Measurements from ENCODE around the gene SAXO2.
"Not testable (repeated sequence)": the region's sequence is repeated elsewhere in the genome, so short reads cannot be mapped to it uniquely, and the experiment has no call there.

Gene SAXO2

DNA sequence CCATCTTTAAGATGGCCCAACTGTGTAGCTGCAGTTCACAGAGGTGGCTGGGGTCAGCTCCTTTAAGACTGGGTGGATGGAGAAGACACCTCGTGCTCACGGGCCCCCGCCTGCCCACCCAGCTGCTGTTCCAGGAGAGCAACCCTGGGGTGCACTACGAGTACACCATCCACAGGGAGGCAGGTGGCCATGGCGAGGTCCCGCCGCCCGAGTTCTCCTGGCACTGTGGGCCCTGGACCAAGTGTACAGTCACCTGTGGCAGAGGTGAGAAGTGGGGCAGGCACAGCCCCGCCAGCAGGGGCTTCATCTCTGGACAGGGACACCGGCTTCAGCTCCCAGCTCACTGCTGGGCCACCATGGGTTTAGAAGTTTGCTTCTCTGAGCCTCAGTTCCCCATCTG, 59.9 kb downstream of the SAXO2 start:
- not testable (repeated sequence) for DNase-seq (ENCODE audit: low spot score)

- not testable (repeated sequence) for DNase-seq (ENCODE audit: low spot score)
Observed at GRCh38 chr15:82324831-82325230, 62.2 kb downstream of the SAXO2 start.

DNA sequence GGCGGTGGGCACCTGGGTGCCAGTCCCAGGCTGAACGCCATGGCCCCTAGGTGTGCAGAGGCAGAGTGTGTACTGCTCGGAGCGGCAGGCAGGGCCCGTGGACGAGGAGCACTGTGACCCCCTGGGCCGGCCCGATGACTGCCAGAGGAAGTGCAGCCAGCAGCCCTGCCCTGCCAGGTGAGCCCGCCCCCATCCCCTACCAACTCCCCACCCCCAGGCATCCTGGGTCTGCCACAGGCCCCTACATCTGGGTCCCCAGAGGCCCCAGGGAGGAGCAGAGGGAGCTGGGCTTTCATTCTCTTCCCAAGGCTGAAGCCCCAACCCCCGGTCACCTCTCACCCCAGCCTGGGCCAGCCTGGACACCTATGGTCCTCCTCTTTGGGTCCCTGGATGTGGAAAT, 63.0 kb downstream of the SAXO2 start:
- not testable (repeated sequence) for DNase-seq (ENCODE audit: low spot score)

GRCh38 chr15:82326896-82327295, 64.3 kb downstream of the SAXO2 start:
- not testable (repeated sequence) for DNase-seq (ENCODE audit: low spot score)

DNA sequence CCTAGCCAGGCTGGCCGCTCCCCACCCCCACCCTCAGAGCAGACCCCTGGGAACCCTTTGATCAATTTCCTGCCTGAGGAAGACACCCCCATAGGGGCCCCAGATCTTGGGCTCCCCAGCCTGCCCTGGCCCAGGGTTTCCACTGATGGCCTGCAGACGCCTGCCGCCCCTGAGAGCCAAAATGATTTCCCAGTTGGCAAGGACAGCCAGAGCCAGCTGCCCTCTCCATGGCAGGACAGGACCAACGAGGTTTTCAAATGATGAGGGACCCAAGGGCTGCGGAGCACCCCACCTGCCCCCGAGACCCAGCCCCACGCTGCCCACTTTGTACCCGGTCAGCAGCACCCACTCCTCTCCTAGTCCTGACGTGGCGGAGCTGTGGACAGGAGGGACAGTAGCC, 64.8 kb downstream of the SAXO2 start:
- not testable (repeated sequence) for DNase-seq (ENCODE audit: low spot score)

GRCh38 chr15:82329039-82329438, 66.4 kb downstream of the SAXO2 start:
- DNase-seq (ENCODE audit: low spot score): not testable (repeated sequence)

DNA sequence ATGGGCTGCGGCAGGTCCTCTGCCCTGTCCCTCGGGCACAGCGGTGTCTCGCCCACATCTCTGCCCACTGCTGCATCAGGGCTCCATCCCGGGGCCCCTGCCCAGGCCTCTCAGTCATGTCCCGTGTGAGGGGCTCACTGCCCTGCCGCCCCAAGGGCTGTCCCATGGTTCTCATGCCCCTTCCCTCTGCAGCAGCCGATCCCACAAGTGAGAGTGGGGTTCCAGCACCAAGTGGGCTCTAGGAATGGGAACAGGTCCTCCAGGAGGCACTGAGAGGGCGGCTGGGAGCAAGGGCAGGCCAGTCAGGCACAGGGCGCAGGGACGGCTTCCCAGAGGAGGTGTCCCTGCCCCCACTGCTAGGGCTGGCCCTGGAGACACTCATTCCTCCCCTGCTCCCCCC, 68.3 kb downstream of the SAXO2 start:
- DNase-seq (ENCODE audit: low spot score): not testable (repeated sequence)

DNA sequence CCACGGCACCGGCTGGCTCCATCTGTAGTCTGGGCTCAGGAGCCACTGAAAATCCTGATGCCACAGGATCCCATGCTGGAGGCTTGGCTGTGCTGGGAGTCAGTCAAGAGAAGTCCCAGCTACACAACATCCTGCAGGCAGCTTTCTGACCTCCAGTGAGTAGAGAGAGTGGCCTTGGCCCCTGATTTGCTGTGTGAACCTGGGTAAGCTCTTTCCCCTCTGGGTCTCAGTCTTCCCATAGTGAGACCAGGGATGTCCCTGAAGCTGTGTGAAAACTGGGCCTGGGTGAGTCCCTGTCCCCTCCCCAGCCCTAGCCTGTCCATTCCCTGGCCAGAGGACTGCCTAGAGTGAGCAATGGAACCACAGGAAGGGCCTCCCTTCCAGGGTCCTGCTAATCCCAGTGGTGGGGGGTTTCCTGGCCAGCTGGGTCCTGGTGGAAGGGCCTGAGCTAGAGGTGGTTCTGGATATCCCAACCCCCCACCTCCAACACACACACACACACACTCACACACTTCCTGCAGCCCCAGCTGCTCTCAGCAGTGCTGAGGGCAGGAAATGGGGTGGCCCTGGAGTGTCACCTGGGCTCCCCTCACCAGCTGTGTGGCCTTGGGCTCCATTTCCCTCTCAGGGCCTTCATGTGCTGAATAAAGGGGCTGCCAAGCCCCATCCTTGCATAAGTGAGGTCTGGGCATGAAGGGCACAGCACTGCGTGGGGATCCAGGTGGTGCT, 69.1 kb downstream of the SAXO2 start:
- not testable (repeated sequence) for DNase-seq (ENCODE audit: low spot score)

- DNase-seq (ENCODE audit: low spot score): not testable (repeated sequence)
Observed at GRCh38 chr15:82332711-82333602, 70.3 kb downstream of the SAXO2 start.

GRCh38 chr15:82333603-82334553, 71.3 kb downstream of the SAXO2 start:
- not testable (repeated sequence) for DNase-seq (ENCODE audit: low spot score)

All from GM20000 (cell line).